Activated T-cell treated with anti-CD3 and anti-CD28 coated beads, Interleukin-2, amount 50 U/mL, for 72 hours (primary cell): ENCODE measurements around the gene HHIPL1. TPM values are rescaled to one million over a fixed set of nuclear protein-coding genes. Genes with fewer than 3 reads are reported as not detected.

Experiments
- ATAC-seq, 2 donors: fragments of 150-1000 bp; cut with Tn5 transposase; replicated peaks in 1 of 2; 2 replicates each; pipeline ENCODE4 v1.10.0; 2021; ENCODE audit warnings: moderate library complexity in 2 of 2, mild to moderate bottlenecking in 1 of 2
- DNase-seq, 2 donors: peaks; one replicate each; pipeline ENCODE4 v3.0.0; 2021 to 2022; ENCODE audit warnings: mixed read lengths in 1 of 2
- H3K27ac Mint-ChIP-seq: one replicate; pipeline ENCODE4 v1.8.0; 2022; ENCODE audit warnings: mild to moderate bottlenecking, moderate library complexity, mixed read lengths
- H3K27me3 Mint-ChIP-seq: one replicate; pipeline ENCODE4 v1.8.0; 2022; ENCODE audit warnings: low read depth, mixed read lengths
- H3K36me3 Mint-ChIP-seq, 2 donors: one replicate each; pipeline ENCODE4 v1.8.0; 2022; ENCODE audit warnings: mixed read lengths in 2 of 2, mild to moderate bottlenecking in 1 of 2; ENCODE audit not compliant: insufficient read depth in 2 of 2
- H3K4me1 Mint-ChIP-seq: one replicate; pipeline ENCODE4 v1.8.0; 2022; ENCODE audit warnings: low read depth, mixed read lengths
- H3K4me3 Mint-ChIP-seq, 2 donors: one replicate each; pipeline ENCODE4 v1.8.0; 2022; ENCODE audit warnings: mild to moderate bottlenecking in 2 of 2, mixed read lengths in 2 of 2, moderate library complexity in 2 of 2
- H3K9me3 Mint-ChIP-seq, 2 donors: one replicate each; pipeline ENCODE4 v1.8.0; 2022; ENCODE audit warnings: mixed read lengths in 2 of 2
- total RNA-seq, 2 donors: library from RNA; stranded (reverse); gene quantifications; one replicate each; pipeline ENCODE4 v1.2.3, GENCODE V29; 2022

The HHIPL1 gene
- total RNA-seq, 2 donors from 2014 or later: 0.39 to 0.58 TPM

DNA sequence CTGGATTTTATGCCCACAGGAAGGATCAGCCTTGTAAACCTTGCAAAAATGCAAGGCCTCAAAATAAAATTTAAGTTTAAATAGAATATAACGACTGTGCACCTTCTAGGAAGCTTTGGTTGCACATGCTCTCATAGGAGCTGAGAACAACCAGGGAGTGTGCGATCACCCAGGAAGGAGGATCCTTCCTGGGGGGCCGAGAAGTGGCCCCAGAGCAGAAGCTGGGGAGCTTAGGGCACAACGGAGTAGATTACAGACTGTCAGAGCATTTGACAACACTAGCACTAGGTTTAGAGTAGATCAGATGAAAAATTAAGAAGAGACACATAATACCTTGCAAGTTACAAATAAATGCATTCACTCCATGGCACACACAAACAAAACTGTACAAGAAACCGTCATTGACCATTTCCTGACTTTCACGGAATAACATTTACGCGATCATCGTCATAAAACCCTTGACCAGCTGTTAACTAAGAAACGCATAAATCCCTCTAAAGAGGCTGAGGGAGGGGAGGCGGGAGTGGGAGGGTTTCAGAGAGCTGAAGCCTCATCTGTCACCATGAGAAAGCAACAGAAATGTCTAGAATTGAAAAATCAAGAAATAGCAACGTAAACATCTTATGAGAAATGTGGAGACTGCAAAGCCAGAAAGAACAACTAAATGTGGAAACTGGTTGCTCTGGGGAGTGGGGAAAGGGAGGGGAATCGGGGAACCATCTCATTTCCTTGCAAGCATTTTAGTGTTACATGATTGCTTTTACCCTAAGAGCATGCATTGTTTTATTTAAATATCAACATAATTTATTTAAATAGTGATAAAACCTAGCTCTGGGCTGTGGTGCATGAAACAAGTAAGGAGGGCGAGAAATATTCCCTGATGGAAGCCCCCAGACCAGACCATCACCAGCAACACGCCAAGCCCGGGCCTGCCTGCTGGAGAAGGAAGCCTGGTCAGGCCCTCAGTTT is 27.8 kb upstream of the HHIPL1 start:
- Mint-ChIP-seq H3K27me3 (peaks cover 21% of the 10 kb centered on the region), H3K36me3 (no peaks in the 10 kb centered on the region), H3K27ac (no peak overlapping the region), H3K4me1 (peaks cover 3% of the 10 kb centered on the region), H3K9me3 (no peaks in the 10 kb centered on the region), H3K4me3 (no peak overlapping the region)
- ATAC-seq (no peak), DNase-seq (no peak)

DNA sequence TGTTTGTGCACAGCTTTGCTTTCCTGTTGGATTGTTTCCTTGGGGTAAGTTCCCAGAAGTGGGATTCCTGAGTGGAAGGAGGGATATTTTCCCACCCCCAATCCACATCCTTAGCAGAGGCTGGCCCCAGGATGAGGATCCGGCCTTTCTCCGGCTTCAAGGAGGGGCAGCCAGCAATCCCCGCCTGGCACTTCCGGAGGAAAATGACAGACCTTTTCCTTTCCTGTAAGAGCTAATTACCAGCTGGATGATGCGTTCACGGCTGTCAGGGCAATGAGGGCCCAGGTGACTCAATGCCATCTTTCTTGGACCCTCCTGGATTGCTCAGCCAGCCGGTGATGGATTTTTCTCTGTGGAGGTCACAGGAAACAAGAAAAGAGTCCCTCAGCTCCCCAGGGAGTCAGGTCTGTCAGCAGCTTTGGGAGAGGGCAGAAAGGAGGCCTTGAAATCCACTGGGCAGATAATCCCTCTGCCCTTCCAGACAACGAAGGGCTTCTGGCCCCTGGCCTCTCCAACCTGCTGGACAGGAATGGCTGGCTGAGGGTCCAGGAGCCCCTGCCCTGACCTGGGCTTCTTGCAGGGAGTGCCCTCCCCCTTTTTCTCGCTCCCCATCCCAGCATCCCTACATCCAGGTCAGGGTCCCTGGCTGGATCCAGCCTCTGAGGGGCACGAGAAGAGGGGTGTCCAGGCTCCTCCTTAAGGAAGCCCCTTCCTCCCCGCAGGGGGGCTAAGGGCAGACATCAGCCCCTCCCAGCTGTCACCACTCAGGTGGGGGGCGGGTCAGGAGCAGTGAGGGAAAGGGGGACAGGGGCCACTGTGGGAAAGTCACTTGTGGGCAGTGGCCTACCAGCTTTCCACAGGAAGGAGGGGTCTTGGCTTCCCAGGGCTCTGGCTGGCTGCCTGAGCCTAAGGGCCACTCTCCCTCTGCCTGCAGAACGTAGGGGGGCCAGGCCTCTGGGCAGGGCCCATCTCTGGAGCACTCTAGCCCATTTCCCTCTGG is 24.8 kb upstream of the HHIPL1 start:
- ATAC-seq (no peak), DNase-seq (no peak)
- no peaks in the 10 kb centered on the region for H3K36me3 Mint-ChIP-seq
- H3K4me3 Mint-ChIP-seq: no peak overlapping the region
- H3K27ac Mint-ChIP-seq: no peak overlapping the region
- peaks cover 36% of the 10 kb centered on the region for H3K27me3 Mint-ChIP-seq
- H3K9me3 Mint-ChIP-seq: no peaks in the 10 kb centered on the region
- no peaks in the 10 kb centered on the region for H3K4me1 Mint-ChIP-seq

DNA sequence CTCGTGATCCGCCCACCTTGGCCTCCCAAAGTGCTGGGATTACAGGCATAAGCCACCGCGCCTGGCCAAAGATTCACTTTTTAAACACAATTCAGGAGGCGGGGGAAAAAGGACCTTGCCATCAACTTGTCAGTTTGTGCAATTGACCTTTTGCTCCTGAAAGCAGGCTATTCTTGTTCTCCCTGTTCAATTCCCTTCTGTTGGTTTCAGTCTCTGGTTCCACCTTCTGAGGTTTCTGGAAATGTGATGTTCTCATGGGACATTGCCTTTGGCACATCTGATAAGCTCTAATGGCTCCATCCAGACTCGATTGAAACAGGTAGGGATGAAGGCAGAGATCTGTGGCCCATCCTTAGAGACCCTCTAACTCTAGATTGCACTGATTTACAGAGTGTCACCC is 23.0 kb upstream of the HHIPL1 start:
- Mint-ChIP-seq H3K27me3 (peaks cover 23% of the 10 kb centered on the region), H3K9me3 (no peaks in the 10 kb centered on the region), H3K4me3 (no peak overlapping the region), H3K36me3 (no peaks in the 10 kb centered on the region), H3K4me1 (no peaks in the 10 kb centered on the region), H3K27ac (no peak overlapping the region)
- ATAC-seq (no peak), DNase-seq (no peak)

DNA sequence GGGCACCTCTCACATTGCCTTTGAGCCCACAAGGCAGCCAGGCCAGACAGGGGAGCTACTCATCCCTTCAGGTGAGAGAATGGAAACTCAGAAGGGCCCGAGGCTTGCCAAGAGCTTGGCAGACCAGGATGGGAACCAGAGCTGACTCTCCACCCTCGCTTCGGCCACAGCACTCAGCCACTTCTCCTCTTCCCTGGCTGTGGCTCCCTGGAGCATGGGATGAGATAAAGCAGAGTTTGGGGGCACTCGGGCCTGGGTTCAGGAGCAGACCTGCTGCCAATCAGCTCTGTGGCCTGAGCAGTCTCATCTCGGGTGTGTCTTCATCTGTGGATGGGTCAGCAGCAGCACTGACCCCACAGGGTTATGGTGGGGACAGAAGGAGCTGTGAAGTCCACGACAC is 20.9 kb upstream of the HHIPL1 start:
- H3K9me3 Mint-ChIP-seq: no peaks in the 10 kb centered on the region
- ATAC-seq: no peak

DNA sequence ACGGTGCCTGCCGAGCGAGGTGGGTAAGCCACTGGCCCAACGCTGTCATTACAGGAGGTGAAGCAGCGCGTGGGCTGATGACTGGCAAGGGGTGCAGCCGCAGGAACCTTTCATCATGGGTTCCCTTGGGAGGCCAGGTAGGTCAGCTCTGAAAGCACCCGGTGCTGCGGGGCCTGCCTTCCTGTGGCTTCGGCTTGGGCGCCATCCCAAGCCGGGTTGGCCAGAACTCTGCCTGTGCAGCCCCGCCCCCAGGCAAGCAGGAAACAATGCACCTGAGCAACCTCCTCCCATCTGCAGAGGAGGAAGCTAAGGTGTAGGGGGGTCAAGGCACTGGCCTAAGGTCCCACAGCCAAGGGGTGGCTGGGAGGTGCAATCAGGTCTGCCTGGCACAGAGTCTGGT is 20.0 kb upstream of the HHIPL1 start:
- Mint-ChIP-seq H3K27me3 (peaks cover 26% of the 10 kb centered on the region), H3K27ac (no peak overlapping the region), H3K9me3 (no peaks in the 10 kb centered on the region), H3K4me3 (no peak overlapping the region), H3K36me3 (no peaks in the 10 kb centered on the region), H3K4me1 (peaks cover 3% of the 10 kb centered on the region)
- DNase-seq (no peak), ATAC-seq (no peak)

More for the DNA sequence above, 20.9 kb upstream of the HHIPL1 start:
- Mint-ChIP-seq H3K27ac (no peak overlapping the region), H3K27me3 (peaks cover 26% of the 10 kb centered on the region), H3K4me3 (no peak overlapping the region), H3K36me3 (no peaks in the 10 kb centered on the region), H3K4me1 (peaks cover 2% of the 10 kb centered on the region)
- no peak for DNase-seq

DNA sequence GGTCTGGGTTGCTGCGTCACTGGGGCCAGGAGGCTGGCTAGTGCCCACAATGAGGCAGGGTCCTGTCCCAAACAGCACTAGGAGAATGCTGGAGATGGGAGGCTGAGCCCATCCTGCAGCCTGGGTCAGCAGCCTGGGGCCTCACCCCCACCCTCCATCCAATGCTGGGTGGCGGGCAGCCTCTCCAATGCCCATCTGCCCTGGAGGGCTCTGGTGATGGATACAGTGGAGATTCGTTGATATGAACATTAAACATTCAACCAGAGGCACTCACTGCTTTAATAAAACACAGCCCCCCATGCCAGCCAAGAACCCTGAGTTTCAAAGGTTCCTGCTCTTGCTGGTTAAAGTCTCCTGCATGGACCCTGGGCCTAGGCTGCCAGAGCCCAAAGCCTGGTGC is 19.5 kb upstream of the HHIPL1 start:
- peaks cover 3% of the 10 kb centered on the region for H3K4me1 Mint-ChIP-seq
- no peak for DNase-seq
- no peak overlapping the region for H3K27ac Mint-ChIP-seq
- H3K36me3 Mint-ChIP-seq: no peaks in the 10 kb centered on the region
- H3K27me3 Mint-ChIP-seq: peaks cover 26% of the 10 kb centered on the region
- no peak overlapping the region for H3K4me3 Mint-ChIP-seq
- no peak for ATAC-seq
- H3K9me3 Mint-ChIP-seq: no peaks in the 10 kb centered on the region

DNA sequence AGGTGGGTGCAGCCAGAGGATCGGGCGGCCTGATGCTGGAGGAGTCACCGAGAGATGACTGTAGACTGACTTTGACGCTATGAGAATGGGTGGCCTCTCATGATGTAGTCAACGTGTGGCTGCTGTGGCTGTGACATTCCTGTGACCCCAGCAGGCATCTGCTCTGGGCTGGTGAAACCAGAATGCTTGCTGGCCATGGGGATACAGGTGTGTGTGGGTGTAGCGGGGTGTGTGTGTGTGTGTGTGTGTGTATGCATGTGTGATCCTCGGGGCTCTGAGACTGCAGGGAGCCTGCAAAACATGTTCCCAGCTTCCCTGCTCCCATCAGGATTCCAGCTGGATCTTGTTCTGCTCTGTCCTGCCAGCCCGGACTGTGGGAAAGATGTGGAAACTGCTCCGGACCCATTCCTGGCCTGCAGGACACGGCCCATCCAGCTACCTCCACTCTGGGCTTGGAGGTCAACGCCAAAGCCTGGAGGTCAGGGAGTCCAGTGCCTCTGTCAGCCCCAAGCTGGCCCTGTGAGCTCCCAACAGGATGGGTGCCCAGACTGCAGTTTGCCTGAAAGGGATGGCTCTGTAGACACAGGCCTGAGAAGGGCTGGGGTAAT is 18.8 kb upstream of the HHIPL1 start:
- DNase-seq: no peak
- Mint-ChIP-seq H3K27me3 (peaks cover 26% of the 10 kb centered on the region), H3K9me3 (no peaks in the 10 kb centered on the region), H3K4me1 (peaks cover 3% of the 10 kb centered on the region), H3K4me3 (no peak overlapping the region), H3K27ac (no peak overlapping the region), H3K36me3 (no peaks in the 10 kb centered on the region)
- no peak for ATAC-seq

DNA sequence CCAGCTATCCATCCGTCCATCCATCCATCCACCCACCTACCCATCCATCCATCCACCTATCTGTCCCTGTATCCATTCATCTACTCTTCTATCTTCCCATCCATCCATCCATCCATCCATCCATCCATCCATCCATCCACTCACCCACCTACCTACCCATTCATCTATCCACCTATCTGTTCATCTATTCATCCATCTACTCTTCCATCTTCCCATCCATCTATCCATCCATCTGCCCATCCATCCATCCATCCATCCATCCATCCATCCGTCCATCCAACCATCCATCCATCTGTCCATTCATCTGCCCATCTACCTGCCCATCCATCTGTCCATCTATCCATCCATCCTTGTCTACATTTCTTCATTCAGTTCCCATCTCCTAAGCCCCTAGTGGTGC is 17.8 kb upstream of the HHIPL1 start:
- H3K27ac Mint-ChIP-seq: no peak overlapping the region
- H3K4me1 Mint-ChIP-seq: peaks cover 3% of the 10 kb centered on the region
- no peak for DNase-seq
- no peaks in the 10 kb centered on the region for H3K36me3 Mint-ChIP-seq
- ATAC-seq: no peak
- H3K27me3 Mint-ChIP-seq: peaks cover 26% of the 10 kb centered on the region
- H3K4me3 Mint-ChIP-seq: no peak overlapping the region
- no peaks in the 10 kb centered on the region for H3K9me3 Mint-ChIP-seq

DNA sequence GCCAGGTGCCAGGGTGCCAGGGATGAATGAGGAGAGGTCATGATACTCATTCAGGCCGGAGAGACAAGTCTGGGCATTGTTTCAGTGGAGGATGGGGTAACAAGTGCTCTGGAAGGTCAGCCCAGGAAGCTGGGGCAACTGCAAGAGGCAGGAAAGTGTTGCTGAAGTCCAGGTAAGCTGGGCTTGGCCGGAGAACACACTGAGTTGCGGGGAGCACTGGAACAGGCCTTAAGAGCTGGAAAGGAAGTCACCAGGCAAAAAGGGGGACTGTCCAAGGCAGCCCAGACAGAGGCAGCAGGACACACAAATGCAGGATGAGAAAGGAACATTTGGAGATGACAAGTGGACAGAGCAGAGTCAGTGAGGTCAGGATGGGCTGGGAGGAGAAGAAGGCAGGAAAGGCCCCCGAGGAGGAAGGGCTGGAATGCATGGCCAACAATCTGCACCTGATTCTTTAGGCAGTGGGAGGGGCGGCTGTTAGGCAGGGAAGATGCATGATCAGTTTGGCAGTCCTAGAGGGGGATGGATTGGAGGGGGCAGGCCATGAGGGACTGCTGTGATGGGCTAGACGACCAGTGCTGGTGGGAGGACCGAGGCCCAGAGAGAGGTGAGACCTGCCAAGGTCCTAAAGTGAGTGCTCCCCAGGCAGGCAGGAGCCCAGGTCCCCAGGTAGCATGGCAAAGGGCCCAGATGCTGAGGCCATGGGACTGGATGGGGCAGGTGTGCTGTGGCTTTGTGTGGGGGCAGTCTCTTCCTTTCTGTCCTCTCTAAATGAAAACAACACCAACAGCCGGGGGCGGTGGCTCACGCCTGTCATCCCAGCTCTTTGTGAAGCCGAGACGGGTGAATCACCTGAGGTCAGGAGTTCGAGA is 17.2 kb upstream of the HHIPL1 start:
- Mint-ChIP-seq H3K4me3 (no peak overlapping the region), H3K27me3 (peaks cover 21% of the 10 kb centered on the region), H3K9me3 (no peaks in the 10 kb centered on the region), H3K4me1 (peaks cover 3% of the 10 kb centered on the region), H3K27ac (no peak overlapping the region), H3K36me3 (no peaks in the 10 kb centered on the region)
- DNase-seq (no peak), ATAC-seq (no peak)

DNA sequence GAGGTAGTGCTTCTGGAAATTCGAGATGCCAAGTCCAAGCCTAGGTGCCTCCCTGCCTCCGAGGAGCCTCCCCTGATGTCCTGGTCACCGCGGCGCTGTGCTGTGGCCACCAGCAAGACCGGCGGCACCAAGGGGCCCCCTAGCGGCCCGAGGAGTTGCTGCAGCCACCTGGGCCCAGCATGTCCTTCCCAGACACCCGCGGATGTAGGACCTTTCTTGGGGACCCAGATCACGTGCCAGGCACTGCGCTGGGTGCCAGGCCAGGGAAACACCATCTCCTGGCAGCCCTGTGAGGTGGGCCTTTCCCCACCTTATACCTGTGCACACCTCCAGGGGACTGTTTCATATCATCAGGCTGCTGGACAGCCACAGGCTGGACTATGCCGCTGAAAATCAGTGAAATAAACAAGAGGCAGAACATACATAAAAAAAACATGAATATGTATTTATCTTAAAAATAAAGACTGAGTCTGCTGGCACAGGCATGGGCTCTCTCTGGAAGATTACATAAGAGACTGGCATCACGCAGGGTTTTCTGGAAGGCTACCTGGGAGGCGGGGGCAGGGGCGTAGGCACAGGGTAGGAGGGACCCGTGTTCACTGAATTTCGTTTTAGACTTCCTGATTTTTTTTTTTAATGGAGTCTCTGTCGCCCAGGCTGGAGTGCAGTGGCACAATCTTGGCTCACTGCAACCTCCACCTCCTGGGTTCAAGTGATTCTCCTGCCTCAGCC is 15.9 kb upstream of the HHIPL1 start:
- no peaks in the 10 kb centered on the region for H3K36me3 Mint-ChIP-seq

DNA sequence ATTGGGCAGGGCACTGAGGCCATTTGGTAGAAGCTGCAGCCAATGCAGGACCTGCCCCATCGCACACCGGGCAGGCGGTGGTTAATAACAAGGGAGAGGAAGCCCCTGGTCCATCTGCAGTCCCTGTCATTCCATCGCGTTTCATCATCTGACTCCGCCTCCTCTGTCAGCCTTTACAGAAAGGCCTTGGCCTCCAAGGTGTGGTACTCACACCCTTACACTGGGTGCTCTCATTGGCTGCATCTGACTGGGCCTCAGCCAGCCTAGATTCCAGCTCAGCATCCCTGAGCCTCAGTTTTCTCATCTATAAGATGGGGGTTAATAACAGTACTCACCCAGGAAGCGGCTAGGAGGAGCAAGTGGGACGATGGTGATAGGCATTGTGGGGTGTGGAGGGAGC is 14.7 kb upstream of the HHIPL1 start:
- no peaks in the 10 kb centered on the region for H3K36me3 Mint-ChIP-seq
- DNase-seq: no peak
- no peak for ATAC-seq
- no peak overlapping the region for H3K4me3 Mint-ChIP-seq
- H3K27me3 Mint-ChIP-seq: peaks cover 10% of the 10 kb centered on the region
- no peaks in the 10 kb centered on the region for H3K9me3 Mint-ChIP-seq
- H3K4me1 Mint-ChIP-seq: peaks cover 3% of the 10 kb centered on the region
- H3K27ac Mint-ChIP-seq: no peak overlapping the region

More for the DNA sequence above, 15.9 kb upstream of the HHIPL1 start:
- ATAC-seq (peak; percentile 89), DNase-seq (peak; percentile 69 to 77)
- no peak overlapping the region for H3K27ac Mint-ChIP-seq
- H3K4me1 Mint-ChIP-seq: peaks cover 3% of the 10 kb centered on the region
- peaks cover 14% of the 10 kb centered on the region for H3K27me3 Mint-ChIP-seq
- no peaks in the 10 kb centered on the region for H3K9me3 Mint-ChIP-seq
- H3K4me3 Mint-ChIP-seq: no peak overlapping the region
